ENCODE results near the gene SLC22A23.

Gene SLC22A23

GRCh38 chr6:3413592-3413991, 43.3 kb downstream of the SLC22A23 start:
- Histone ChIP-seq H3K27ac (ENCODE audit: poor library complexity, severe bottlenecking) (no peak overlapping the region), H3K27me3 (ENCODE audit: insufficient read depth, poor library complexity, severe bottlenecking) (no peaks in the 10 kb centered on the region), H3K9me3 (ENCODE audit: severe bottlenecking) (no peaks in the 10 kb centered on the region), H3K4me1 (ENCODE audit: insufficient read depth, poor library complexity, severe bottlenecking) (peaks cover 7% of the 10 kb centered on the region), H3K36me3 (ENCODE audit: low read depth) (no peaks in the 10 kb centered on the region), H3K4me3 (ENCODE audit: severe bottlenecking) (no peak overlapping the region)
- ATAC-seq (ENCODE audit: low read depth): no peak
- no peak for DNase-seq (ENCODE audit: low spot score)
- no peak for TF ChIP-seq CTCF (IDR thresholded peaks at IDR 0.05; ENCODE audit: poor library complexity, severe bottlenecking)

DNA sequence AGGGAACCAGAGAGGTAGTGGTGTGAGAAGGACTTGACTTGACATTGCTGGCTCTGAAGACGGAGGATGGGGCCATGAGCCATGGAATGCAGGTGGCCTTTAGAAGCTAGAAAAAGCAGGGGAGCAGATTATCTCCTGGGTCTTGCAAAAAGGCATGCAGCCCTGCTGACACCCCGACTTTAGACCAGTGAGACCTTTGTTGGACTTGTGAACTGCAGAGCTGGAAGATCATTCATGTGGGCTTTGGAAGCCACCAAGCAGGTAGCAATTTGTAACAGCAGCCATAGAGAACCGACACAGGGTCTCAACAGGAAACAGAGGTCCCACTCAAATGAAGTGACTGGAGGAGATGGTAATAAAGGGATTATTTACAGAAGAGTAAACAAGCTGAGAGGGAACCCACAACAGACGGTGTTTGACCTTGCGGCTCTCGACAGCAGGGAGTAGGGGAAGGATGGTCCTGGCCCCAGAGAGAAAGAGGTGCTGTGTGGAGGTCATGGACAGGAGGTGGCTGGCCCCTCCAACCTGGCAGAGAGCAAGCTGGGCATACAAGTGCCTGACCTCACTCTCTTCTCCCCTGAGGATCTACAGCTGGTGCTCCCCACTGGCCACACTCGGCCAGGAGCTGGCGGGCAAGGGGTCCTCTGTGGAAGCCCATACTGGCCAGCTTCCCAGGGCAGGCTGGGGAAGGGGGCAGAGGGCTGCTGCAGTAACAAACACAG, 43.9 kb downstream of the SLC22A23 start:
- no peak for TF ChIP-seq CTCF (IDR thresholded peaks at IDR 0.05; ENCODE audit: poor library complexity, severe bottlenecking)
- H3K9me3 ChIP-seq (ENCODE audit: severe bottlenecking): no peaks in the 10 kb centered on the region
- H3K36me3 ChIP-seq (ENCODE audit: low read depth): no peaks in the 10 kb centered on the region
- ATAC-seq (ENCODE audit: low read depth) (no peak), DNase-seq (ENCODE audit: low spot score) (no peak)
- H3K4me3 ChIP-seq (ENCODE audit: severe bottlenecking): no peak overlapping the region
- no peak overlapping the region for H3K27ac ChIP-seq (ENCODE audit: poor library complexity, severe bottlenecking)
- no peaks in the 10 kb centered on the region for H3K27me3 ChIP-seq (ENCODE audit: insufficient read depth, poor library complexity, severe bottlenecking)
- peaks cover 5% of the 10 kb centered on the region for H3K4me1 ChIP-seq (ENCODE audit: insufficient read depth, poor library complexity, severe bottlenecking)

GRCh38 chr6:3411967-3412778, 44.7 kb downstream of the SLC22A23 start:
- peaks cover 5% of the 10 kb centered on the region for H3K4me1 ChIP-seq (ENCODE audit: insufficient read depth, poor library complexity, severe bottlenecking)
- ATAC-seq (ENCODE audit: low read depth): no peak
- no peak overlapping the region for H3K4me3 ChIP-seq (ENCODE audit: severe bottlenecking)
- H3K27me3 ChIP-seq (ENCODE audit: insufficient read depth, poor library complexity, severe bottlenecking): no peaks in the 10 kb centered on the region
- no peaks in the 10 kb centered on the region for H3K9me3 ChIP-seq (ENCODE audit: severe bottlenecking)
- DNase-seq (ENCODE audit: low spot score): no peak
- TF ChIP-seq CTCF (IDR thresholded peaks at IDR 0.05; ENCODE audit: poor library complexity, severe bottlenecking): no peak
- H3K27ac ChIP-seq (ENCODE audit: poor library complexity, severe bottlenecking): no peak overlapping the region
- no peaks in the 10 kb centered on the region for H3K36me3 ChIP-seq (ENCODE audit: low read depth)

GRCh38 chr6:3410385-3411360, 46.2 kb downstream of the SLC22A23 start:
- TF ChIP-seq CTCF (IDR thresholded peaks at IDR 0.05; ENCODE audit: poor library complexity, severe bottlenecking): peak; percentile 74
- ATAC-seq (ENCODE audit: low read depth) (peak; percentile 47; the same call in 1 of the 3 replicates), DNase-seq (ENCODE audit: low spot score) (no peak)
- Histone ChIP-seq H3K36me3 (ENCODE audit: low read depth) (no peaks in the 10 kb centered on the region), H3K4me1 (ENCODE audit: insufficient read depth, poor library complexity, severe bottlenecking) (peaks cover 10% of the 10 kb centered on the region), H3K27me3 (ENCODE audit: insufficient read depth, poor library complexity, severe bottlenecking) (no peaks in the 10 kb centered on the region), H3K4me3 (ENCODE audit: severe bottlenecking) (no peak overlapping the region), H3K27ac (ENCODE audit: poor library complexity, severe bottlenecking) (no peak overlapping the region), H3K9me3 (ENCODE audit: severe bottlenecking) (no peaks in the 10 kb centered on the region)

All from RWPE2 (cell line).